ENCODE results near the gene SEPHS2.
A peak's percentile ranks its signal among the peaks of the same experiment; 100 is the strongest.
"Not testable (repeated sequence)": the region's sequence is repeated elsewhere in the genome, so short reads cannot be mapped to it uniquely, and the experiment has no call there.

Gene SEPHS2

GRCh38 chr16:30470170-30470512, 24.5 kb upstream of the SEPHS2 start:
- Histone ChIP-seq H3K4me3 (ENCODE audit: low read depth, low read length) (no peak overlapping the region), H3K4me1 (ENCODE audit: control insufficient read depth, insufficient read depth, low read length) (no peaks in the 10 kb centered on the region), H3K27ac (ENCODE audit: extremely low read depth, low read depth, low read length) (no peak overlapping the region), H3K9me3 (ENCODE audit: control insufficient read depth, insufficient read depth, low read depth, low read length) (no peaks in the 10 kb centered on the region), H3K36me3 (ENCODE audit: control insufficient read depth in 2 of 2, insufficient read depth in 1 of 2, low read length in 2 of 2) (no peaks in the 10 kb centered on the region)
- POLR2A ChIA-PET: no interaction called here
- no peak for TF ChIP-seq ZIC2 (tag by site-specific recombination; IDR thresholded peaks at IDR 0.05)
- no peak for TF ChIP-seq ZNF350 (tag by site-specific recombination; IDR thresholded peaks at IDR 0.05)
- TF ChIP-seq ZFP3 (tag by site-specific recombination; IDR thresholded peaks at IDR 0.05; ENCODE audit: low read depth): no peak
- no peak for TF ChIP-seq ZNF266 (tag by site-specific recombination; IDR thresholded peaks at IDR 0.05; ENCODE audit: low read depth)
- no peak for TF ChIP-seq KLF1 (tag by site-specific recombination; IDR thresholded peaks at IDR 0.05)
- no peak for TF ChIP-seq SP7 (tag by site-specific recombination; IDR thresholded peaks at IDR 0.05)
- TF ChIP-seq ZBTB21 (tag by site-specific recombination; IDR thresholded peaks at IDR 0.05): no peak
- TF ChIP-seq HOXA7 (CRISPR knock-in tag; IDR thresholded peaks at IDR 0.05; ENCODE audit: borderline replicate concordance): no peak
- TF ChIP-seq ZNF302 (tag by site-specific recombination; IDR thresholded peaks at IDR 0.05; ENCODE audit: low read depth): no peak
- no peak for TF ChIP-seq ZNF140 (tag by site-specific recombination; IDR thresholded peaks at IDR 0.05)
- TF ChIP-seq ZNF580 (tag by site-specific recombination; IDR thresholded peaks at IDR 0.05): no peak
- TF ChIP-seq MEIS1 (CRISPR knock-in tag; IDR thresholded peaks at IDR 0.05; ENCODE audit: borderline replicate concordance): no peak
- TF ChIP-seq ZNF221 (tag by site-specific recombination; IDR thresholded peaks at IDR 0.05; ENCODE audit: borderline replicate concordance): no peak
- CTCF ChIA-PET: interaction anchor here (1.5 kb wide), 1 partner anchor 40 kb away, joined by 3 read pairs; the partner anchor contains the start of gene DCTPP1

GRCh38 chr16:30464078-30464477, 18.4 kb upstream of the SEPHS2 start:
- H3K36me3 ChIP-seq (ENCODE audit: control insufficient read depth in 2 of 2, insufficient read depth in 1 of 2, low read length in 2 of 2): no peaks in the 10 kb centered on the region
- CTCF ChIA-PET: interaction anchor here (0.7 kb wide), 1 partner anchor 15 kb away, joined by 6 read pairs; no protein-coding TSS in a partner anchor
- H3K4me3 ChIP-seq (ENCODE audit: low read depth, low read length): no peak overlapping the region
- no peaks in the 10 kb centered on the region for H3K4me1 ChIP-seq (ENCODE audit: control insufficient read depth, insufficient read depth, low read length)
- H3K27ac ChIP-seq (ENCODE audit: extremely low read depth, low read depth, low read length): no peak overlapping the region
- H3K9me3 ChIP-seq (ENCODE audit: control insufficient read depth, insufficient read depth, low read depth, low read length): no peaks in the 10 kb centered on the region
- TF ChIP-seq ZNF133 (tag by site-specific recombination; IDR thresholded peaks at IDR 0.05) (no peak), PRDM1 (tag by site-specific recombination; IDR thresholded peaks at IDR 0.05) (no peak), ZBTB1 (tag by site-specific recombination; IDR thresholded peaks at IDR 0.05) (no peak), ZNF19 (tag by site-specific recombination; IDR thresholded peaks at IDR 0.05; ENCODE audit: low read depth) (no peak), ZNF121 (tag by site-specific recombination; IDR thresholded peaks at IDR 0.05) (no peak), ZXDB (tag by site-specific recombination; IDR thresholded peaks at IDR 0.05) (no peak), SP7 (tag by site-specific recombination; IDR thresholded peaks at IDR 0.05) (no peak), ZNF785 (tag by site-specific recombination; IDR thresholded peaks at IDR 0.05) (no peak)
- POLR2A ChIA-PET: no interaction called here

DNA sequence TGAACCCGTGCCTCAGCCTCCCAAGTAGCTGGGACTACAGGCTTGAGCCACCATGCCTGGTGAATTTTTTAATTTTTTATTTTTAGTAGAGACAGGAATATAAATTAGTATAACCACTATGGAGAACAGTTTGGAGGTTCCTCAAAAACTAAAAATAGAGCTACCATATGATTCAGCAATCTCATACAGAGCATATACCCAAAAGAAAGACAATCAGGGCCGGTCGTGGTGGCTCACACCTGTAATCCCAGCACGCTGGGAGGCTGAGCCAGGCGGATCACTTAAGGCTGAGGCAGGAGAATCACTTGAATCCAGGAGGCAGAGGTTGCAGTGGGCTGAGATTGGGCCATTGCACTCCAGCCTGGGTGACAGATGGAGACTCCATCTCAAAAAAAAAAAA, 15.8 kb upstream of the SEPHS2 start:
- H3K4me3 ChIP-seq (ENCODE audit: low read depth, low read length): not testable (repeated sequence)
- CTCF ChIA-PET: interaction anchor here (0.6 to 6.6 kb wide), 2 partner anchors 12 to 613 kb away, joined by 3 to 39 read pairs; no protein-coding TSS in a partner anchor

DNA sequence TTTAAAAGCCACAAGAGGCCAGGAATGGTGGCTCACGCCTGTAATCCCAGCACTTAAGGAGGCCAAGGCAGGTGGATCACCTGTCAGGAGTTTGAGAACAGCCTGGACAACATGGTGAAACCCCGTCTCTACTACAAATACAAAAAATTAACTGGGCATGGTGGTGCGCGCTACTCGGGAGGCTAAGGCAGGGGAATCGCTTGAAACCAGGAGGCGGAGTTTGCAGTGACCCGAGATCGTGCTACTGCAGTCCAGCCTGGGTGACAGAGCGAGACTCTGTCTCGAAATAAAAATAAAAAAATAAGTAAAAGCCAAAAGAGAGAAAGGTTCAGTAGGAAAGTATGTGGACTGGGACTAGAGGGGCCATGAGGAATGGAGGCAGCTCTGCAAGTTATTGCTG, 13.8 kb upstream of the SEPHS2 start:
- POLR2A ChIA-PET: no interaction called here
- no peaks in the 10 kb centered on the region for H3K36me3 ChIP-seq (ENCODE audit: control insufficient read depth in 2 of 2, insufficient read depth in 1 of 2, low read length in 2 of 2)
- H3K4me1 ChIP-seq (ENCODE audit: control insufficient read depth, insufficient read depth, low read length): no peaks in the 10 kb centered on the region
- H3K4me3 ChIP-seq (ENCODE audit: low read depth, low read length): no peak overlapping the region
- CTCF ChIA-PET: interaction anchor here (6.6 kb wide), 1 partner anchor 10 kb away, joined by 39 read pairs; no protein-coding TSS in a partner anchor
- H3K9me3 ChIP-seq (ENCODE audit: control insufficient read depth, insufficient read depth, low read depth, low read length): no peaks in the 10 kb centered on the region
- H3K27ac ChIP-seq (ENCODE audit: extremely low read depth, low read depth, low read length): no peak overlapping the region
- TF ChIP-seq PRDM1 (tag by site-specific recombination; IDR thresholded peaks at IDR 0.05) (peak; percentile 67), ZNF157 (tag by site-specific recombination; IDR thresholded peaks at IDR 0.05) (no peak)

More for the DNA sequence above, 15.8 kb upstream of the SEPHS2 start:
- H3K9me3 ChIP-seq (ENCODE audit: control insufficient read depth, insufficient read depth, low read depth, low read length); H3K4me1 ChIP-seq (ENCODE audit: control insufficient read depth, insufficient read depth, low read length); H3K27ac ChIP-seq (ENCODE audit: extremely low read depth, low read depth, low read length); H3K36me3 ChIP-seq (ENCODE audit: control insufficient read depth in 2 of 2, insufficient read depth in 1 of 2, low read length in 2 of 2): not testable (repeated sequence)
- POLR2A ChIA-PET: interaction anchor here (0.5 to 0.7 kb wide), 2 partner anchors 127 to 584 kb away, joined by 4 to 6 read pairs; no protein-coding TSS in a partner anchor

Data from HEK293 (cell line).